H9 (cell line): Measurements from ENCODE around the gene SETSIP. TPM values are rescaled to one million over a fixed set of nuclear protein-coding genes. Genes with fewer than 3 reads are reported as not detected.
A peak's percentile ranks its signal among the peaks of the same experiment; 100 is the strongest.

Source experiments
- DNase-seq: peaks from one replicate; pipeline ENCODE4 v3.0.0-alpha.2; 2017
- H2AFZ ChIP-seq: one replicate; pipeline ENCODE4 v1.6.1; 2013; ENCODE audit warnings: mild to moderate bottlenecking, low read length, control low read depth, moderate library complexity
- H2AK5ac ChIP-seq: 2 replicates; pipeline ENCODE4 v1.6.1; 2013; ENCODE audit warnings: low read length, control low read depth, mixed read lengths; ENCODE audit not compliant: insufficient read length
- H2BK120ac ChIP-seq: one replicate; pipeline ENCODE4 v1.6.1; 2013; ENCODE audit warnings: low read depth, mild to moderate bottlenecking, low read length, control low read depth, inconsistent platforms; ENCODE audit not compliant: poor library complexity, severe bottlenecking
- H2BK12ac ChIP-seq: 2 replicates; pipeline ENCODE4 v1.6.1; 2013; ENCODE audit warnings: low read length, control low read depth, mixed read lengths, low read depth; ENCODE audit not compliant: insufficient read length
- H2BK15ac ChIP-seq: 2 replicates; pipeline ENCODE4 v1.6.1; 2013; ENCODE audit warnings: low read depth, low read length, control low read depth
- H2BK20ac ChIP-seq: one replicate; pipeline ENCODE4 v1.6.1; 2013; ENCODE audit warnings: low read depth, mild to moderate bottlenecking, low read length, control low read depth, inconsistent platforms; ENCODE audit not compliant: poor library complexity, severe bottlenecking
- H2BK5ac ChIP-seq: 2 replicates; pipeline ENCODE4 v1.6.1; 2013; ENCODE audit warnings: low read length, control low read depth, mixed read lengths; ENCODE audit not compliant: insufficient read length
- H3K14ac ChIP-seq: 2 replicates; pipeline ENCODE4 v1.6.1; 2013; ENCODE audit warnings: low read length, control low read depth; ENCODE audit not compliant: insufficient read depth
- H3K18ac ChIP-seq: 2 replicates; pipeline ENCODE4 v1.6.1; 2013; ENCODE audit warnings: low read depth, mild to moderate bottlenecking, mixed read lengths, low read length, control low read depth; ENCODE audit not compliant: insufficient read length
- H3K23ac ChIP-seq: 2 replicates; pipeline ENCODE4 v1.6.1; 2013; ENCODE audit warnings: low read length, control low read depth, mixed read lengths, low read depth; ENCODE audit not compliant: insufficient read length
- H3K23me2 ChIP-seq: 2 replicates; pipeline ENCODE4 v1.6.1; 2013; ENCODE audit warnings: low read depth, mild to moderate bottlenecking, mixed read lengths, low read length, control low read depth; ENCODE audit not compliant: insufficient read length, poor library complexity, severe bottlenecking
- H3K27ac ChIP-seq: 2 replicates; pipeline ENCODE4 v1.5.1; 2013; ENCODE audit warnings: low read length, control low read depth, mixed read lengths, low read depth; ENCODE audit not compliant: insufficient read length
- H3K27me3 ChIP-seq: 2 replicates; pipeline ENCODE4 v1.6.1; 2013; ENCODE audit warnings: low read length, control low read depth, inconsistent platforms; ENCODE audit not compliant: insufficient read depth
- H3K4ac ChIP-seq: 2 replicates; pipeline ENCODE4 v1.6.1; 2013; ENCODE audit warnings: low read depth, mild to moderate bottlenecking, control low read depth, inconsistent platforms, low read length, moderate library complexity
- H3K4me1 ChIP-seq: 2 replicates; pipeline ENCODE4 v1.6.1; 2013; ENCODE audit warnings: low read length, control low read depth, inconsistent platforms; ENCODE audit not compliant: insufficient read depth
- H3K4me2 ChIP-seq: 2 replicates; pipeline ENCODE4 v1.6.1; 2013; ENCODE audit warnings: low read length, control low read depth, mixed read lengths; ENCODE audit not compliant: insufficient read length, insufficient read depth
- H3K56ac ChIP-seq: 2 replicates; pipeline ENCODE4 v1.6.1; 2013; ENCODE audit warnings: low read depth, mild to moderate bottlenecking, mixed read lengths, low read length, control low read depth; ENCODE audit not compliant: insufficient read length
- H3K79me1 ChIP-seq: 2 replicates; pipeline ENCODE4 v1.6.1; 2013; ENCODE audit warnings: low read depth, mild to moderate bottlenecking, moderate library complexity, low read length, control low read depth, inconsistent platforms; ENCODE audit not compliant: insufficient read depth, poor library complexity, severe bottlenecking
- H3K79me2 ChIP-seq: 2 replicates; pipeline ENCODE4 v1.6.1; 2013; ENCODE audit warnings: low read length, control low read depth, inconsistent platforms; ENCODE audit not compliant: insufficient read depth
- H3K9ac ChIP-seq: 2 replicates; pipeline ENCODE4 v1.6.1; 2013; ENCODE audit warnings: low read length, control low read depth, mixed read lengths; ENCODE audit not compliant: insufficient read length; ENCODE audit errors: extremely low read depth
- H3K9me3 ChIP-seq: one replicate; pipeline ENCODE4 v1.6.1; 2013; ENCODE audit warnings: low read depth, low read length, inconsistent platforms; ENCODE audit not compliant: control insufficient read depth
- H3T11ph ChIP-seq: one replicate; pipeline ENCODE4 v1.6.1; 2013; ENCODE audit warnings: mild to moderate bottlenecking, low read length, control low read depth, inconsistent platforms
- H4K20me1 ChIP-seq: one replicate; pipeline ENCODE4 v1.6.1; 2013; ENCODE audit not compliant: control insufficient read depth, insufficient read length, insufficient read depth
- H4K5ac ChIP-seq: 2 replicates; pipeline ENCODE4 v1.6.1; 2013; ENCODE audit warnings: low read depth, mild to moderate bottlenecking, mixed read lengths, low read length, control low read depth; ENCODE audit not compliant: insufficient read length
- H4K8ac ChIP-seq: replicated peaks from 2 replicates; pipeline ENCODE4 v1.6.1; 2013; ENCODE audit warnings: low read length, control low read depth, mixed read lengths, low read depth; ENCODE audit not compliant: insufficient read length
- H4K91ac ChIP-seq: 2 replicates; pipeline ENCODE4 v1.6.1; 2013; ENCODE audit warnings: low read depth, mild to moderate bottlenecking, moderate library complexity, mixed read lengths, low read length, control low read depth; ENCODE audit not compliant: insufficient read length
- H3K27ac Mint-ChIP-seq, 3 experiments: 2 replicates in 2 of 3; 3 replicates in 1 of 3; pipeline ENCODE4 v1.8.0; 2020 to 2021; ENCODE audit warnings: mixed read lengths in 3 of 3, mild to moderate bottlenecking in 1 of 3, moderate library complexity in 1 of 3
- H3K27me3 Mint-ChIP-seq: 2 replicates; pipeline ENCODE4 v1.8.0; 2021; ENCODE audit warnings: low read depth, mild to moderate bottlenecking, moderate library complexity, mixed read lengths
- H3K36me3 Mint-ChIP-seq, 3 experiments: 2 replicates in 2 of 3; 3 replicates in 1 of 3; pipeline ENCODE4 v1.8.0; 2020 to 2021; ENCODE audit warnings: low read depth in 3 of 3, mixed read lengths in 3 of 3; ENCODE audit not compliant: insufficient read depth in 1 of 3
- H3K4me1 Mint-ChIP-seq, 2 experiments: 2 replicates each; pipeline ENCODE4 v1.8.0; 2020; ENCODE audit warnings: mixed read lengths in 2 of 2
- H3K4me3 Mint-ChIP-seq, 2 experiments: 2 replicates in 1 of 2; 3 replicates in 1 of 2; pipeline ENCODE4 v1.8.0; 2020 to 2021; ENCODE audit warnings: mild to moderate bottlenecking in 2 of 2, mixed read lengths in 2 of 2, moderate library complexity in 1 of 2
- H3K9me3 Mint-ChIP-seq, 2 experiments: 2 replicates in 1 of 2; 3 replicates in 1 of 2; pipeline ENCODE4 v1.8.0; 2020; ENCODE audit warnings: mild to moderate bottlenecking in 2 of 2, mixed read lengths in 2 of 2, moderate library complexity in 1 of 2
- WGBS: extraction: QIAGEN DNeasy Blood & Tissue Kit; methylation state at CpG from one replicate; pipeline ENCODE4 v1.1.7; 2013; ENCODE audit warnings: missing lambda C conversion rate, low lambda C conversion rate, mixed read lengths; ENCODE audit not compliant: insufficient read length; ENCODE audit errors: extremely low coverage; 5-methylcytosine and 5-hydroxymethylcytosine counted together
- total RNA-seq: library from RNA; stranded (reverse); gene quantifications from 2 replicates; pipeline ENCODE4 v1.2.1, GENCODE V29; 2021
- TF ChIP-seq, protein P1 (sequence below): fragments of 200-600 bp; sonication (generic); conservative IDR thresholded peaks from 3 replicates; pipeline ENCODE4 v1.8.0; 2021; ENCODE audit warnings: antibody characterized with exemption, mild to moderate bottlenecking

The SETSIP gene
- total RNA-seq, 1 experiment from 2014 or later, result 0.35 TPM

DNA sequence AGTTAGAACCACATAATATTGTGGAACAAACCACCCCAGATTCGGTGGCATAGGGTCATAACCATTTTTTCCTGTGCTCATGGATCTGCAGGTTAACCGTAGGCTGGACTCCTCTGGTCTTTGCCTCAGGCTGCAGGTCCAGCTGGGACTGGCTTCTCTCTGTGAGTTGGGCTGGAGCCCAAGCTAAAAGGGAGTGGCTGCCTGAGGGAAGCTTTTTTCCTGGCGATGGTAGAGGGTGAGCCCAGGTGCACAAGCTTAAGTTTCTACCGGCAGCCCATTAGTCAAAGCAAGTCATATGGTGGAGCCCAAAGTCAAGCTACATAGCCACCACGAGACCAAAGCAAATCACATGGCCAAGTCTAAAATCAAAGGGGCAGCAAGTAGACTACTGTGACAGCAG lies 31.6 kb downstream of the SETSIP start:
- no peaks in the 10 kb centered on the region for H4K20me1 ChIP-seq
- no peaks in the 10 kb centered on the region for H3K36me3 Mint-ChIP-seq
- no peaks in the 10 kb centered on the region for H3K79me2 ChIP-seq
- no peaks in the 10 kb centered on the region for H3K27me3 ChIP-seq
- H3K4me2 ChIP-seq, result no peak overlapping the region
- no peaks in the 10 kb centered on the region for H3K4me1 ChIP-seq
- no peak overlapping the region for H3T11ph ChIP-seq
- peak; percentile 41 for DNase-seq
- no peak overlapping the region for H4K91ac ChIP-seq
- no peak overlapping the region for H3K9ac ChIP-seq
- no peak overlapping the region for H4K8ac ChIP-seq
- H3K14ac ChIP-seq, result no peak overlapping the region
- H3K79me1 ChIP-seq, result no peaks in the 10 kb centered on the region
- no peak overlapping the region for H2BK12ac ChIP-seq
- no peak overlapping the region for H4K5ac ChIP-seq
- H3K27me3 Mint-ChIP-seq, result no peaks in the 10 kb centered on the region
- no peaks in the 10 kb centered on the region for H3K9me3 Mint-ChIP-seq
- H3K4me3 Mint-ChIP-seq, result no peak overlapping the region
- no peak overlapping the region for H2AFZ ChIP-seq
- no peak overlapping the region for H2AK5ac ChIP-seq
- H3K4me1 Mint-ChIP-seq, result no peaks in the 10 kb centered on the region
- H2BK120ac ChIP-seq, result no peak overlapping the region
- H3K9me3 ChIP-seq, result no peaks in the 10 kb centered on the region
- H2BK20ac ChIP-seq, result no peak overlapping the region
- no peaks in the 10 kb centered on the region for H3K23me2 ChIP-seq
- TF ChIP-seq, protein P1, sequence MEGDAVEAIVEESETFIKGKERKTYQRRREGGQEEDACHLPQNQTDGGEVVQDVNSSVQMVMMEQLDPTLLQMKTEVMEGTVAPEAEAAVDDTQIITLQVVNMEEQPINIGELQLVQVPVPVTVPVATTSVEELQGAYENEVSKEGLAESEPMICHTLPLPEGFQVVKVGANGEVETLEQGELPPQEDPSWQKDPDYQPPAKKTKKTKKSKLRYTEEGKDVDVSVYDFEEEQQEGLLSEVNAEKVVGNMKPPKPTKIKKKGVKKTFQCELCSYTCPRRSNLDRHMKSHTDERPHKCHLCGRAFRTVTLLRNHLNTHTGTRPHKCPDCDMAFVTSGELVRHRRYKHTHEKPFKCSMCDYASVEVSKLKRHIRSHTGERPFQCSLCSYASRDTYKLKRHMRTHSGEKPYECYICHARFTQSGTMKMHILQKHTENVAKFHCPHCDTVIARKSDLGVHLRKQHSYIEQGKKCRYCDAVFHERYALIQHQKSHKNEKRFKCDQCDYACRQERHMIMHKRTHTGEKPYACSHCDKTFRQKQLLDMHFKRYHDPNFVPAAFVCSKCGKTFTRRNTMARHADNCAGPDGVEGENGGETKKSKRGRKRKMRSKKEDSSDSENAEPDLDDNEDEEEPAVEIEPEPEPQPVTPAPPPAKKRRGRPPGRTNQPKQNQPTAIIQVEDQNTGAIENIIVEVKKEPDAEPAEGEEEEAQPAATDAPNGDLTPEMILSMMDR, result no peak
- no peak overlapping the region for H2BK5ac ChIP-seq
- no CpG with 5 or more reads among the region's 5 CpGs for WGBS
- H3K27ac Mint-ChIP-seq, result no peak overlapping the region
- H3K56ac ChIP-seq, result no peak overlapping the region
- no peak overlapping the region for H3K4ac ChIP-seq
- H3K23ac ChIP-seq, result no peak overlapping the region
- H3K18ac ChIP-seq, result no peak overlapping the region
- H2BK15ac ChIP-seq, result no peak overlapping the region
- no peak overlapping the region for H3K27ac ChIP-seq
